Choroid plexus epithelial cell (primary cell): ENCODE data around the gene EHF.
A peak's percentile ranks its signal among the peaks of the same experiment; 100 is the strongest.

Experiments
- DNase-seq: peaks from one replicate; pipeline ENCODE4 v3.0.0-alpha.2; 2010; ENCODE audit warnings: low read depth
- H3K4me3 ChIP-seq: 2 replicates; pipeline ENCODE4 v1.5.1; 2011; ENCODE audit warnings: low read depth, mild to moderate bottlenecking, control low read depth, low read length, moderate library complexity
- TF ChIP-seq, protein P1 (sequence below): conservative IDR thresholded peaks from 2 replicates; pipeline ENCODE4 v1.5.1; 2011; ENCODE audit warnings: low read depth, mild to moderate bottlenecking, control low read depth, inconsistent platforms, low read length, moderate library complexity

Gene EHF

DNA sequence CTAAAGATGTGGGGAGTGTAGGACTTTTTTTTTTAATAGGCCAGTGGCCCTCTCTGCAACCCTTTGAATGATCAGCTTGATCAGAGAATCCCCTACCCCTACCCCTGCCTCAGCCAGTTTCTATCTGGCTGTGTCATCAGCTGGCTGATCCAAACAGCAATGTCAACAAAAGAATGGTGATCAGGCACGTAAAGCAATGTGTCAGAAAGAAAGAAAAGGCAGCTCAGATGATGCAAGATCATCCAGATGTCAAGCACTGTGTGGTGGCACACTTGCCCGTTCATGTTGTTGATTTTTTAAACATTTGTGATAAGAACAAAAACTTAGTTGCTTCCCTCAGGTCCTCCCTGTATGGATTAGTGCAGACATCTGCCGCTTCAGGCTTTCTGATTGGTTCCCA, 26.3 kb upstream of the EHF start:
- DNase-seq = no peak
- H3K4me3 ChIP-seq = no peak overlapping the region
- TF ChIP-seq, protein P1, sequence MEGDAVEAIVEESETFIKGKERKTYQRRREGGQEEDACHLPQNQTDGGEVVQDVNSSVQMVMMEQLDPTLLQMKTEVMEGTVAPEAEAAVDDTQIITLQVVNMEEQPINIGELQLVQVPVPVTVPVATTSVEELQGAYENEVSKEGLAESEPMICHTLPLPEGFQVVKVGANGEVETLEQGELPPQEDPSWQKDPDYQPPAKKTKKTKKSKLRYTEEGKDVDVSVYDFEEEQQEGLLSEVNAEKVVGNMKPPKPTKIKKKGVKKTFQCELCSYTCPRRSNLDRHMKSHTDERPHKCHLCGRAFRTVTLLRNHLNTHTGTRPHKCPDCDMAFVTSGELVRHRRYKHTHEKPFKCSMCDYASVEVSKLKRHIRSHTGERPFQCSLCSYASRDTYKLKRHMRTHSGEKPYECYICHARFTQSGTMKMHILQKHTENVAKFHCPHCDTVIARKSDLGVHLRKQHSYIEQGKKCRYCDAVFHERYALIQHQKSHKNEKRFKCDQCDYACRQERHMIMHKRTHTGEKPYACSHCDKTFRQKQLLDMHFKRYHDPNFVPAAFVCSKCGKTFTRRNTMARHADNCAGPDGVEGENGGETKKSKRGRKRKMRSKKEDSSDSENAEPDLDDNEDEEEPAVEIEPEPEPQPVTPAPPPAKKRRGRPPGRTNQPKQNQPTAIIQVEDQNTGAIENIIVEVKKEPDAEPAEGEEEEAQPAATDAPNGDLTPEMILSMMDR = no peak

DNA sequence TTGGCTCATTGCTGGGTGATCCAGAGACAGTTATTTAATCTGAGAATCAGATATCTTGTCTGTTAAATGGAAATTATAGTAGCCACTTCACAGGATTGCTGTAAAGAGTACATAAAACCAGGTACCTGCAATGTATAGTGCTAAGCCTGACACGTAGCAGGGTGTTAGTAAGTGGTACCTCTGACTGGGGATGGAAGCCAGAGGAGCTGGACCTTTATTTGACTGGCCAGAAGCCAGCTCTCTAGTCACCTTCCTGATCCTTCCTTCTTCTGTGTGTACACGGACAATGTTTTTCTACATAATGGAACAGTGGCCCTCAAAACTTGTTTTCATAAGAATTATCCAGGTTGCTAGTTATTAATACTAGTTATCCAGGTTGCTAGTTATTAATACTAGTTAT, 25.5 kb upstream of the EHF start:
- TF ChIP-seq, protein P1 = no peak
- no peak overlapping the region for H3K4me3 ChIP-seq
- no peak for DNase-seq

DNA sequence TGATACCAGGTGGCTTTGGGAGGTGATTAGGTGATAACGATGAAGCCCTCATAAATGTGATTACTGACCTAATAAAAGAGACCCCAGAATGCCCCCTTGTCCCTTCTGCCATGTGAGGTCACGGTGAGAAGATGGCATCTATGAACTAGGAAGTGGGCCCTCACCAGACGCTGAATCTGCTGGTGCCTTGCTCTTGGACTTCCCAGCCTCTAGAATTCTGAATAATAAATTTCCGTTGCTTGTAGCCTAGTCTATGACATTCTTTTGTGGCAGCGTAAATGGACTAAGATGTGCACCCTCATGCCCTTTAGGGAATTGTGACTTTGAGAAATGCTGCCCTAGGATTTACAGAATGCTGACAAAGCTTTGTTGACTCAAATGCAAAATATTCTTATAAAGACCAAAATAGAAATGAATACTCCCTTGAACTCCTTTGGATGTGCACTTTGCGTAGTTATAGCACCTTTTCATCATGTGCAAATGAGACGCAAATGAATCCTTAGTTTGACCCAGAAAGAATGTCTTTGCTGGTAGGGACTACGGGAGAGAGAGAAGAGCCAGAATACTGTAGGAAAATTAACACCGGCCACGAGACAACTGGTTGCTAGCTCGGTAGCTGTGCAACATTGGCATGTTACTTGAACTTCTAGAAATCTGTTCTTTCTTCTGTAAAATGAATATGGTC, 24.8 kb upstream of the EHF start:
- no peak overlapping the region for H3K4me3 ChIP-seq

DNA sequence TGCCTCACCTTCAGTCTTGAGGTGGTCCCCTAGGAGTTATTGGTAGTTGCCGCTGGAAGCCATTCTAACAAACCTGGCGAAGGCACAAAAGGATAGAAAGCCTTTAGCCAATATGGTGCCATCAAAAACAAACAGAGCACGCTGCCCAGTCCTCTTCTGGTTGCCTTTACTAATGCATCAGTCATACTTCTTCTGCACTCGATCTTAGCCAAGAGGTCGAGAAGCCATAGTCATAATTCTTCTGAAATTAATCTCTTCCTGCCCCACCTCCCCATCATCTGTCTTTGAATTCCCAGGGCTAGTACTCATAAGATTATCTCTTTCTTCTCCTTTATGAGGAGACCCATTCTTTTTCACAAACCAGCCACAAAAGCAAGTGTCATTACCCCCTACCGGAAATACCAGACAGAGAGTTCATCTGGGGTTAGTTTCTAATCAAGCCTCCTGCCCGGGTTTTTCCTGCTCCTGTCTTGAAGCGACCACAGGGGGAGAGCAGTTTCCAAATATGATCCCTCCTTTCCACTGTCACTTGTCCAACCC, 21.4 kb upstream of the EHF start:
- TF ChIP-seq, protein P1 = no peak
- no peak overlapping the region for H3K4me3 ChIP-seq
- DNase-seq = peak; percentile 46

More for the DNA sequence above, 24.8 kb upstream of the EHF start:
- no peak for DNase-seq
- TF ChIP-seq, protein P1 = no peak

DNA sequence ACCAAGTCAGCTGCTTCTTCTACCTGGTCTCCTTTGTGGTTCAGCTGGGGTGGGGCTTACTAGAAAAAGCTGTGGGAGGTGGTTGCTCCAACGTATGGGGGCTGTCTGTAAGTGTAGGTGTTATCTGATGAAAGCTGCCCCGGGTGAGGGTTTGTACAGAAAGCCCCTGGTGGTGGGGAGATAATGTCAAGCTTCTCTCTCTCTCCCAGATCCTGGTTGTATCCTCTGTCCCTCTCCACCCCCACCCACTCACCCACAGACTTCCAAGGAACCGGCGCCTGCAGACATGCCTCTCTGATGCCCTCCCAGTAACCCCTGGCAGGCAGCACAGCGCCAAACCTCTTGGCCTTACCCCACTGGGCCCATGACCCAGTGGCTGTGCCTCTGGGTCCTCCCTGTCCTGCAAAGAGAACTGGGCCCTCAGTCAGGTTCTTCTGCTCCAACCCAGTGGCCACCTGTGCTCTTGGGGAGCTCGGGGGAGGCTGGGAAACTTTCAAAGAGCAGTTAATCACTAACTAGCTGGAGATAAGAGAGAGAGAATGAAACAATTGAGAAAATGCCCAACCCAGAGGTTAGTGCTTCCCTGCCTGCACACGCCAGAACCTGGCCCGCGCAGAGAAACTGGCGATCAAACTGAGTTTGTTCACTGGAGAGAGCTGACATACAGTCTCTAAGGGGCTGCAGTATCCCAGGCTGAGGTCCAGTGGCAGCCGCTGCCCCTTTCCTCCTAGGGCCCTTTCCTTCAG, 20.4 kb upstream of the EHF start:
- no peak overlapping the region for H3K4me3 ChIP-seq
- no peak for DNase-seq

DNA sequence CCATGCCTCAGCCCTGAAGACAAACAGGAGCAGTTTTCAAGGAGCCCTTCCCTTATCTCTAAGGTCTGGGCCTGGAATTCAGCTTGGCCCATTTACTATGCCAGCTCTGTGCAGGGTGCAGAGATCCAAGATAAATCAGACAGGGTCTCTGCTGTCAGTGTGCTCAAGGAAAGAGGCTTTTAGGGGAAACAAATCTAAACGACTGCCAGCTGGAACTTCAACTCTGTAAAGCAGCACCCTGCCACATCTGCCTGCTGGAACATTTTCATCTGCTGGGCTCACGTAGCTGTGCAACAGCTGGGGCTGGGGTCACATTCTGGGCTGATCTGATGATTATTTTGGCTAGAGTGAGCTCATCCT, 19.8 kb upstream of the EHF start:
- H3K4me3 ChIP-seq = no peak overlapping the region
- peak; percentile 26 for DNase-seq
- TF ChIP-seq, protein P1 = no peak

More for the DNA sequence above, 20.4 kb upstream of the EHF start:
- TF ChIP-seq, protein P1 = no peak

DNA sequence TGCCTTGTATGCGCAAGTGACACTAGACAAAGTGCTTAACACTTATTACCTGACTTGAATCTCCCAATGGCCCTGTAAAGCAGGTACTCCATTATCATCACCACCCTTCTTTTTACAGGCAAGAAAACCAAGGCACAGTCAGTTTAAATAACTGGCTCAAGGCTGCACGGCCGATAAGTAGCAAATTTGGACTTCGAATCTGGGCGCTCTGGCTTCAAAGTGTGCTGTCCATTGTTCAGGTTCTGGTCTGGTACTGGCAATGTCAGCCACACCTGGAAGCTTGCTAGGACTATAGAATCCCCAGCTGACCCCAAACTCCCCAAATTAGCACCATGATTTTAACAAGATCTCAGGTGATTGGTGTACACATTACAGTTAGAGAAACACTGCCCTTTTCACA, 19.3 kb upstream of the EHF start:
- TF ChIP-seq, protein P1 = no peak
- H3K4me3 ChIP-seq = no peak overlapping the region
- DNase-seq = no peak
